Esophagus squamous epithelium (tissue), 4 donors: ENCODE data around the gene SLC16A14.

Experiments
- POLR2A ChIP-seq, 4 donors: fragments of 450-650 bp; IDR thresholded peaks; one replicate each; pipeline ENCODE4 v1.6.1; 2017; ENCODE audit warnings: antibody characterized with exemption in 4 of 4, mild to moderate bottlenecking in 4 of 4, moderate library complexity in 3 of 4
- TF ChIP-seq, protein P1 (sequence below), 6 experiments: fragments of 450-650 bp in 4 of 6; fragments of 200-600 bp in 2 of 6; sonication (generic) in 2 of 6; IDR thresholded peaks; one replicate each; pipeline ENCODE4 v1.5.1; 2016 to 2019; ENCODE audit warnings: antibody characterized with exemption in 6 of 6, mild to moderate bottlenecking in 4 of 6, moderate library complexity in 4 of 6

DNA sequence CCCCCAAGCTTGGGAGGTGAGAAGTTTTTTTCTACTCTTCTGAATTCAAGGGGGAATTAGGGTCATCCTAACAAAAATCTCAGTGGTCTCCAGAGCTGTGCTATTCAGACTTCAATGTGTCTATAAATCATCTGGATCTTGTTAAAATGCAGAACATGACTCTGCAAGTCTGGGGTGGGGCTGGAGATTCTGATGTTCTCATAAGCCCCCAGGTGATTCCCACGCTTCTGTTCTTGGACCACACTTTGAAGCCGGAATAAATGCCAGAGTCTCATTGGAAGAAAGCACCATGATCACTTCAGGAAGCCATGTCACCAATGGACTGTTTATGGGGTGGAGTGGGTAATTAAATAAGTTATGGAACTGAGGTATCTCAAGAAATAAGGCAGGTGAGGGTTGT is 22.2 kb upstream of the SLC16A14 start:
- TF ChIP-seq, protein P1, sequence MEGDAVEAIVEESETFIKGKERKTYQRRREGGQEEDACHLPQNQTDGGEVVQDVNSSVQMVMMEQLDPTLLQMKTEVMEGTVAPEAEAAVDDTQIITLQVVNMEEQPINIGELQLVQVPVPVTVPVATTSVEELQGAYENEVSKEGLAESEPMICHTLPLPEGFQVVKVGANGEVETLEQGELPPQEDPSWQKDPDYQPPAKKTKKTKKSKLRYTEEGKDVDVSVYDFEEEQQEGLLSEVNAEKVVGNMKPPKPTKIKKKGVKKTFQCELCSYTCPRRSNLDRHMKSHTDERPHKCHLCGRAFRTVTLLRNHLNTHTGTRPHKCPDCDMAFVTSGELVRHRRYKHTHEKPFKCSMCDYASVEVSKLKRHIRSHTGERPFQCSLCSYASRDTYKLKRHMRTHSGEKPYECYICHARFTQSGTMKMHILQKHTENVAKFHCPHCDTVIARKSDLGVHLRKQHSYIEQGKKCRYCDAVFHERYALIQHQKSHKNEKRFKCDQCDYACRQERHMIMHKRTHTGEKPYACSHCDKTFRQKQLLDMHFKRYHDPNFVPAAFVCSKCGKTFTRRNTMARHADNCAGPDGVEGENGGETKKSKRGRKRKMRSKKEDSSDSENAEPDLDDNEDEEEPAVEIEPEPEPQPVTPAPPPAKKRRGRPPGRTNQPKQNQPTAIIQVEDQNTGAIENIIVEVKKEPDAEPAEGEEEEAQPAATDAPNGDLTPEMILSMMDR (IDR thresholded peaks at IDR 0.05): no peak
- no peak for TF ChIP-seq POLR2A (IDR thresholded peaks at IDR 0.05)
